Psoas muscle (tissue), 8 donors: ENCODE measurements around the gene MUC5B. TPM values are rescaled to one million over a fixed set of nuclear protein-coding genes. Genes with fewer than 3 reads are reported as not detected.
A peak's percentile ranks its signal among the peaks of the same experiment; 100 is the strongest.

Experiments used
- ATAC-seq, 4 donors: fragments of 200-7000 bp; cut with Tn5 transposase; one replicate each; pipeline ENCODE4 v1.9.1; 2020; ENCODE audit warnings: moderate library complexity in 3 of 4, mild to moderate bottlenecking in 2 of 4
- DNase-seq, 2 donors: peaks; one replicate each; pipeline ENCODE4 v3.0.0-alpha.2; 2020
- H3K27ac ChIP-seq: fragments of 200-600 bp; one replicate; pipeline ENCODE4 v1.8.0; 2022
- H3K27me3 ChIP-seq, 3 donors: fragments of 200-600 bp in 1 of 3; one replicate each; pipeline versions ENCODE4 v1.6.1 to v1.8.0; 2013 to 2022; ENCODE audit warnings: low read length in 2 of 3, mild to moderate bottlenecking in 2 of 3, moderate library complexity in 1 of 3; ENCODE audit not compliant: insufficient read depth in 3 of 3
- H3K36me3 ChIP-seq, 2 donors: fragments of 200-600 bp in 1 of 2; one replicate each; pipeline versions ENCODE4 v1.6.1 to v1.8.0; 2013 to 2022; ENCODE audit warnings: low read depth in 1 of 2, mild to moderate bottlenecking in 1 of 2, moderate library complexity in 1 of 2; ENCODE audit not compliant: insufficient read depth in 1 of 2
- H3K4me1 ChIP-seq: fragments of 200-600 bp; one replicate; pipeline ENCODE4 v1.8.0; 2022
- H3K4me3 ChIP-seq: fragments of 200-600 bp; one replicate; pipeline ENCODE4 v1.8.0; 2022; ENCODE audit warnings: mild to moderate bottlenecking
- H3K9me3 ChIP-seq: fragments of 200-600 bp; one replicate; pipeline ENCODE4 v1.8.0; 2022
- whole genome bisulfite sequencing, 3 donors: extraction: QIAGEN DNeasy Blood & Tissue Kit; methylation state at CpG; one replicate each; pipeline versions ENCODE4 v1.1.6 to v1.1.7; 2013; 5-methylcytosine and 5-hydroxymethylcytosine counted together
- intact Hi-C, 2 donors: fragments of 100-400 bp; cut with DNase I; formaldehyde crosslinking; loops; one replicate each; pipeline versions ENCODE4 v1.11.0 to v1.14.2; 2022
- polyA plus RNA-seq, 3 donors: library from polyadenylated mRNA; stranded (reverse); fragments of 200-250 nt; gene quantifications; one replicate each; pipeline ENCODE4 v1.2.3, GENCODE V29; 2013
- total RNA-seq, 4 donors: library from RNA; stranded (reverse); fragmentation: NEBNext Ultra II Directional in 2 of 4; extraction: Animal tissue kit (Norgen Biotek cat#: 25700) in 2 of 4; gene quantifications; one replicate each; pipeline versions ENCODE4 v1.2.1 to v1.2.4, GENCODE V29; 2021 to 2023
- TF ChIP-seq, protein P1 (sequence below): fragments of 200-600 bp; IDR thresholded peaks from one replicate; pipeline ENCODE4 v1.8.0; 2022; ENCODE audit warnings: antibody characterized with exemption
- donor health status: healthy with polysubstance abuse.
- donor health status: DM: no; HTN: no; CAD: no; lungs with moderate emphysema.
- donor health status: Bipolar disorder and iron deficiency.
- donor health status: healthy.
- donor health status: DM: yes; HTN: yes; CAD: no.
- donor health status: DM: no; HTN: no; CAD: no.
- donor health status: DM: no; HTN: no; CAD: no.
- donor health status: DM: yes; HTN: yes; CAD: no.

The MUC5B gene
- total and polyA plus RNA-seq, 7 donors, result under 0.01 to 0.41 (median 0.11) TPM; not detected in 3

GRCh38 chr11:1219446-1219833 is 3.4 kb upstream of the MUC5B start:
- H3K4me3 ChIP-seq, result no peak overlapping the region
- TF ChIP-seq, protein P1, sequence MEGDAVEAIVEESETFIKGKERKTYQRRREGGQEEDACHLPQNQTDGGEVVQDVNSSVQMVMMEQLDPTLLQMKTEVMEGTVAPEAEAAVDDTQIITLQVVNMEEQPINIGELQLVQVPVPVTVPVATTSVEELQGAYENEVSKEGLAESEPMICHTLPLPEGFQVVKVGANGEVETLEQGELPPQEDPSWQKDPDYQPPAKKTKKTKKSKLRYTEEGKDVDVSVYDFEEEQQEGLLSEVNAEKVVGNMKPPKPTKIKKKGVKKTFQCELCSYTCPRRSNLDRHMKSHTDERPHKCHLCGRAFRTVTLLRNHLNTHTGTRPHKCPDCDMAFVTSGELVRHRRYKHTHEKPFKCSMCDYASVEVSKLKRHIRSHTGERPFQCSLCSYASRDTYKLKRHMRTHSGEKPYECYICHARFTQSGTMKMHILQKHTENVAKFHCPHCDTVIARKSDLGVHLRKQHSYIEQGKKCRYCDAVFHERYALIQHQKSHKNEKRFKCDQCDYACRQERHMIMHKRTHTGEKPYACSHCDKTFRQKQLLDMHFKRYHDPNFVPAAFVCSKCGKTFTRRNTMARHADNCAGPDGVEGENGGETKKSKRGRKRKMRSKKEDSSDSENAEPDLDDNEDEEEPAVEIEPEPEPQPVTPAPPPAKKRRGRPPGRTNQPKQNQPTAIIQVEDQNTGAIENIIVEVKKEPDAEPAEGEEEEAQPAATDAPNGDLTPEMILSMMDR, result no peak
- H3K4me1 ChIP-seq, result no peaks in the 10 kb centered on the region
- intact Hi-C loops, result no loop called here
- 56 to 61% (median 57%) methylated on average over 9 to 10 of the region's 10 CpGs for WGBS, 3 donors
- H3K9me3 ChIP-seq, result no peaks in the 10 kb centered on the region
- ATAC-seq (no peak), DNase-seq (peak; percentile 13 to 35)
- no peak overlapping the region for H3K27ac ChIP-seq
- H3K36me3 ChIP-seq, result no peaks in the 10 kb centered on the region
- peaks cover 0 to 59% (median 12%) of the 10 kb centered on the region in 3 donors for H3K27me3 ChIP-seq

DNA sequence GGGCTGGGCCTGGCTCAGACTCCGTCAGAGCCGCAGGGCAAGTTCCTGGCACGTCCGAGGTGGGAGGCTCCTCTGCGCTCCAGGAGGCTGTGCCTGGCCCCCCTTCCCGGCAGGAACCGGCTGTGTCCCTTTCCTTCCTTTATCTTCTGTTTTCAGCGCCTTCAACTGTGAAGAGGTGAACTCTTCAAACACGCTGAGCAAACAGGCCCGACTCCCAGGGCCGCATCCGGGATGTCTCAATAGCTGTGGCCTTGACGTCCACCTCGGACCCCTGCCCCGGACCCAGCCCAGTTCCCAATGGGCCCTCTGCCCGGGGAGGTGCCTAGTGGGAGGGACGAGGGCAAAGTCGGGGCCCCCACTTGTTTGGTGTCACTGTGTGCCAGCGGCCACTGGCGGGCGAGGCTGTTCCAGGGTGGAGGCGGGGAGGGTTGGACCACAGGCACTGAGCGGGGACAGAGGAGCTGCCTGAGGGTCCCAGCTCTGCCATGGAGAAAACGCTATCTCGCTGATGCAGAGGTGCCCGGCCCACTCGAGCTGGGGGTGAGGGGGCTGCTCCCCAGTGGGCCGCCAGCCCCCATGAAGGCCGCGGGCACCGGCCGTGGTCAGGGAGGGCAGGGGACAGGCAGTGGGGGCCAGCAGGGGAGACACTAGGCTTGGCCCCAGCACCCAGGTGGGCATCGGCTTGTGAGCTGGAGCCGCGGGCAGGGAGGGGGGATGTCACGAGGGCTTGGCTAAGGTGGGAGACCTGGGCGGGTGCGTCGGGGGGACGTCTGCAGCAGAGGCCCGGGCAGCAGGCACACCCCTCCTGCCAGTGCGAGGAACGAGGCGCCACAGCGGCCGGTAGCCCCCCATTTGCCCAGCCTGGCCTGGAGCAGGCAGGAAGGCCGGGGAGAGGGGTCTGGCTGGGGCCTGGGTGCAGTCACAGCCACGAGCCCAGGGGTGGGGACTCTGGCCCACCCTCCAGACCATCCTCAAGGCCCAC is 2.7 kb upstream of the MUC5B start:
- Histone ChIP-seq H3K4me1 (no peaks in the 10 kb centered on the region), H3K27me3 (peaks cover 0 to 66% (median 12%) of the 10 kb centered on the region in 3 donors), H3K9me3 (no peaks in the 10 kb centered on the region), H3K27ac (no peak overlapping the region), H3K36me3 (no peaks in the 10 kb centered on the region), H3K4me3 (no peak overlapping the region)
- TF ChIP-seq, protein P1, result no peak
- peak; percentile 15 to 46 for DNase-seq
- intact Hi-C loops, result no loop called here
- no peak for ATAC-seq
- 61 to 66% (median 64%) methylated on average over 44 to 48 of the region's 48 CpGs for WGBS, 3 donors

GRCh38 chr11:1220941-1221721 is 1.7 kb upstream of the MUC5B start:
- no peak for ATAC-seq
- intact Hi-C loops, result no loop called here
- no peaks in the 10 kb centered on the region for H3K4me1 ChIP-seq
- no peaks in the 10 kb centered on the region for H3K36me3 ChIP-seq
- peak; percentile 5 to 44 for DNase-seq
- TF ChIP-seq, protein P1, result no peak
- H3K27me3 ChIP-seq, result peaks cover 0 to 70% (median 12%) of the 10 kb centered on the region in 3 donors
- no peak overlapping the region for H3K4me3 ChIP-seq
- H3K27ac ChIP-seq, result no peak overlapping the region
- 38 to 43% (median 42%) methylated on average over 24 to 28 of the region's 28 CpGs for WGBS, 3 donors
- H3K9me3 ChIP-seq, result no peaks in the 10 kb centered on the region

GRCh38 chr11:1221848-1222311 is 986 bp upstream of the MUC5B start:
- no peaks in the 10 kb centered on the region for H3K4me1 ChIP-seq
- peak; percentile 5 to 38 for DNase-seq
- TF ChIP-seq, protein P1, result no peak
- H3K9me3 ChIP-seq, result no peaks in the 10 kb centered on the region
- H3K27me3 ChIP-seq, result peaks cover 0 to 75% (median 12%) of the 10 kb centered on the region in 3 donors
- no peak overlapping the region for H3K4me3 ChIP-seq
- intact Hi-C loops, result no loop called here
- 77 to 83% (median 79%) methylated on average over 23 of the region's 23 CpGs for WGBS, 3 donors
- H3K36me3 ChIP-seq, result no peaks in the 10 kb centered on the region
- ATAC-seq, result no peak
- H3K27ac ChIP-seq, result no peak overlapping the region
